K562 (cell line): ENCODE measurements around the gene SERPINA9. TPM values are rescaled to one million over a fixed set of nuclear protein-coding genes. Genes with fewer than 3 reads are reported as not detected.

Experiments
- ATAC-seq: fragments of 200-7000 bp; cut with Tn5 transposase; 3 replicates; pipeline ENCODE4 v1.9.1; 2020; ENCODE audit warnings: moderate library complexity
- BruUV-seq: library from RNA; stranded (reverse); fragments of 400-500 nt; replicated peaks from 2 replicates; lab custom pipeline; 2021; lab: Mats Ljungman, UMichigan
- CTCF ChIA-PET: fragments of 300-600 bp; formaldehyde crosslinking; extraction: SDS; loops from one replicate; lab custom pipeline; 2021; ENCODE audit warnings: low intra/inter-chr PET ratio; lab: Yijun Ruan, JAX
- POLR2A ChIA-PET: fragments of 300-600, 350-650 bp; sonication (Branson Sonifier 250); formaldehyde crosslinking; extraction: SDS; loops from one replicate; lab custom pipeline; 2021; ENCODE audit warnings: antibody characterized with exemption, inconsistent platforms; lab: Yijun Ruan, JAX
- DNase-seq, 4 experiments: peaks; one replicate each; pipeline versions ENCODE4 v3.0.0 to v3.0.0-alpha.2; 2011 to 2018; ENCODE audit warnings: low spot score in 3 of 4, mixed read lengths in 3 of 4; ENCODE audit errors: extremely low read depth in 1 of 4
- FAIRE-seq: peaks from 2 replicates; lab custom pipeline; 2011; peaks lifted over from hg19 to GRCh38; lab: Jason Lieb, UNC
- H2AFZ ChIP-seq: 2 replicates; pipeline ENCODE4 v1.6.0; 2011; ENCODE audit warnings: low read depth, low read length, control low read depth, inconsistent platforms
- H3K27ac ChIP-seq: fragments of 200-600 bp; 3 replicates; pipeline ENCODE4 v1.8.0; 2011; ENCODE audit warnings: low read depth, mild to moderate bottlenecking, control low read depth, inconsistent platforms, low read length, moderate library complexity, mixed read lengths; ENCODE audit errors: extremely low read depth
- H3K27me3 ChIP-seq, 2 experiments: fragments of 300-600 bp in 1 of 2; 2 replicates in 1 of 2; 3 replicates in 1 of 2; pipeline versions ENCODE4 v1.6.0 to v1.8.0; 2011; ENCODE audit warnings: inconsistent platforms in 2 of 2, low read length in 2 of 2, mild to moderate bottlenecking in 1 of 2, mixed read lengths in 1 of 2, moderate library complexity in 1 of 2; ENCODE audit not compliant: control insufficient read depth in 2 of 2, insufficient read depth in 2 of 2
- H3K36me3 ChIP-seq: fragments of 300-600 bp; 3 replicates; pipeline ENCODE4 v1.8.0; 2011; ENCODE audit warnings: mild to moderate bottlenecking, low read length, inconsistent platforms; ENCODE audit not compliant: control insufficient read depth, insufficient read depth
- H3K4me1 ChIP-seq, 2 experiments: fragments of 200-600 bp in 1 of 2; replicated peaks in 1 of 2; 2 replicates in 1 of 2; 3 replicates in 1 of 2; pipeline versions ENCODE4 v1.5.1 to v1.8.0; 2011; ENCODE audit warnings: inconsistent platforms in 2 of 2, low read length in 2 of 2, mild to moderate bottlenecking in 1 of 2, mixed read lengths in 1 of 2, moderate library complexity in 1 of 2; ENCODE audit not compliant: control insufficient read depth in 2 of 2, insufficient read depth in 2 of 2
- H3K4me2 ChIP-seq: 2 replicates; pipeline ENCODE4 v1.6.1; 2011; ENCODE audit warnings: low read length, control low read depth, inconsistent platforms, mixed read lengths; ENCODE audit not compliant: insufficient read depth
- H3K4me3 ChIP-seq: fragments of 200-600 bp; sonication (generic), shearing (Covaris generic); 2 replicates; pipeline ENCODE4 v1.5.1; 2016; ENCODE audit warnings: control low read depth, inconsistent platforms
- H3K79me2 ChIP-seq: fragments of 200-600 bp; 3 replicates; pipeline ENCODE4 v1.8.0; 2011; ENCODE audit warnings: low read length, inconsistent platforms; ENCODE audit not compliant: control insufficient read depth, insufficient read depth
- H3K9ac ChIP-seq, 2 experiments: 2 replicates each; pipeline versions ENCODE4 v1.6.0 to v1.6.1; 2011; ENCODE audit warnings: low read depth in 2 of 2, low read length in 2 of 2, control low read depth in 1 of 2, inconsistent platforms in 1 of 2, mild to moderate bottlenecking in 1 of 2, mixed read lengths in 1 of 2; ENCODE audit not compliant: insufficient read depth in 1 of 2
- H3K9me1 ChIP-seq: one replicate; pipeline ENCODE4 v1.6.0; 2011; ENCODE audit warnings: inconsistent platforms, mild to moderate bottlenecking, low read length, moderate library complexity; ENCODE audit not compliant: control insufficient read depth, insufficient read depth
- H3K9me3 ChIP-seq: replicated peaks from 2 replicates; pipeline ENCODE4 v1.5.1; 2011; ENCODE audit warnings: low read depth, low read length, inconsistent platforms; ENCODE audit not compliant: control insufficient read depth, insufficient read depth
- H4K20me1 ChIP-seq: replicated peaks from 2 replicates; pipeline ENCODE4 v1.6.1; 2011; ENCODE audit warnings: low read length, inconsistent platforms, mixed read lengths; ENCODE audit not compliant: control insufficient read depth, insufficient read depth
- CREM ChIP-seq: IDR thresholded peaks from 2 replicates; pipeline ENCODE4 v1.6.1; 2014; ENCODE audit warnings: antibody characterized with exemption, low read depth
- DPF2 ChIP-seq: fragments of 450-650 bp; IDR thresholded peaks from 2 replicates; pipeline ENCODE4 v1.6.1; 2016
- SETDB1 ChIP-seq: IDR thresholded peaks from one replicate; pipeline ENCODE4 v1.6.1; 2012; ENCODE audit warnings: low read length, control low read depth, inconsistent platforms
- YBX1 ChIP-seq: fragments of 450-650 bp; IDR thresholded peaks from 2 replicates; pipeline ENCODE4 v1.7.1; 2016; ENCODE audit warnings: mild to moderate bottlenecking
- ZNF224 ChIP-seq: sonication (generic); formaldehyde crosslinking; IDR thresholded peaks from 2 replicates; pipeline ENCODE4 v1.8.0; 2022; ENCODE audit warnings: mild to moderate bottlenecking, missing genetic modification reagents
- ZNF3 ChIP-seq: fragments of 250-450 bp; sonication (Bioruptor Pico); IDR thresholded peaks from 2 replicates; pipeline ENCODE4 v1.5.0; 2021; ENCODE audit warnings: mild to moderate bottlenecking, moderate library complexity
- ZNF639 ChIP-seq, 2 experiments: fragments of 200-800 bp in 1 of 2; sonication (Bioruptor generic) in 1 of 2; sonication (generic) in 1 of 2; formaldehyde crosslinking in 1 of 2; IDR thresholded peaks in 1 of 2; conservative IDR thresholded peaks in 1 of 2; 2 replicates each; pipeline versions ENCODE4 v1.5.0 to v1.6.1; 2016 to 2020; ENCODE audit warnings: missing compliant biosample characterization in 1 of 2, missing genetic modification characterization in 1 of 2, missing genetic modification reagents in 1 of 2
- WGBS: fragments of 100-300 bp; shearing (Covaris generic); methylation state at CpG from one replicate; pipeline ENCODE4 v1.1.6; 2016; ENCODE audit warnings: low coverage, mixed read lengths; ENCODE audit not compliant: insufficient coverage; ENCODE audit errors: missing lambda C conversion rate; 5-methylcytosine and 5-hydroxymethylcytosine counted together
- in situ Hi-C: fragments of 300-500 bp; cut with MboI; formaldehyde crosslinking; loops from 4 replicates; pipeline ENCODE4 v1.15.0; 2018; ENCODE audit warnings: inconsistent platforms, mixed read lengths
- intact Hi-C: fragments of 100-400 bp; cut with micrococcal nuclease; formaldehyde crosslinking; loops from 2 replicates; pipeline ENCODE4 v1.14.2; 2022
- polyA plus RNA-seq, 8 experiments: library from polyadenylated mRNA; depleted of rRNA in 4 of 8; stranded (reverse) in 5 of 8; unstranded in 3 of 8; fragments of >200 nt; fragmentation: Nextera tagmentation in 2 of 8; fragmentation: Illumina TruSeq in 1 of 8; extraction: Ambion mirVana in 2 of 8; extraction: Trizol in 1 of 8; gene quantifications; 2 replicates each; pipeline versions ENCODE4 v1.2.1 to v1.2.3, GENCODE V29; 2011 to 2014; ENCODE audit warnings: inconsistent platforms in 1 of 8, missing spikeins in 1 of 8
- total RNA-seq, 7 experiments: library from RNA; depleted of rRNA in 6 of 7; stranded (reverse); fragments of >200 nt in 6 of 7; fragmentation: Illumina TruSeq in 2 of 7; extraction: Trizol in 2 of 7; gene quantifications; 2 replicates each; pipeline versions ENCODE4 v1.2.1 to v1.2.3, GENCODE V29; 2011 to 2021; ENCODE audit warnings: low replicate concordance in 1 of 7

SERPINA9 gene
- total and polyA plus RNA-seq, 9 of the 15 experiments (the other 6 are each of a cell fraction or from before 2014, with no cell fraction given): not detected

GRCh38 chr14:94471045-94471444, 5.0 kb downstream of the SERPINA9 start:
- in situ Hi-C loops (no loop called here), intact Hi-C loops (no loop called here)
- H3K27me3 ChIP-seq: no peaks in the 10 kb centered on the region
- TF ChIP-seq SETDB1 (no peak), YBX1 (no peak), ZNF639 (CRISPR knock-in tag; conservative IDR thresholded peaks at IDR 0.05 in 1 of 2, IDR thresholded peaks at IDR 0.05 in 1 of 2) (no peak), ZNF224 (CRISPR knock-in tag) (no peak), CREM (no peak), DPF2 (no peak), ZNF3 (CRISPR knock-in tag) (no peak)
- no peak overlapping the region for H3K9ac ChIP-seq
- H2AFZ ChIP-seq: no peak overlapping the region
- H3K36me3 ChIP-seq: no peaks in the 10 kb centered on the region
- no peak overlapping the region for H3K4me2 ChIP-seq
- FAIRE-seq (no peak), DNase-seq (no peak), ATAC-seq (no peak)
- no peaks in the 10 kb centered on the region for H3K4me1 ChIP-seq
- H4K20me1 ChIP-seq: no peaks in the 10 kb centered on the region
- H3K9me1 ChIP-seq: no peaks in the 10 kb centered on the region
- H3K4me3 ChIP-seq: no peak overlapping the region
- no peak overlapping the region for H3K27ac ChIP-seq
- CTCF ChIA-PET: no interaction called here
- no TSS peak for BruUV-seq
- 0% methylated on average over 2 of the region's 2 CpGs for whole genome bisulfite sequencing
- H3K79me2 ChIP-seq: no peaks in the 10 kb centered on the region
- POLR2A ChIA-PET: no interaction called here
- no peaks in the 10 kb centered on the region for H3K9me3 ChIP-seq
